Neuronal stem cell (in vitro differentiated cells): ENCODE measurements around the gene MPL. TPM values are rescaled to one million over a fixed set of nuclear protein-coding genes. Genes with fewer than 3 reads are reported as not detected.

ENCODE experiments used
- DNase-seq: peaks from one replicate; pipeline ENCODE4 v3.0.0-alpha.2; 2013; ENCODE audit warnings: low spot score
- H2AFZ ChIP-seq: one replicate; pipeline ENCODE4 v1.6.1; 2013; ENCODE audit warnings: mild to moderate bottlenecking, low read length, inconsistent platforms
- H2AK5ac ChIP-seq: 2 replicates; pipeline ENCODE4 v1.6.1; 2013; ENCODE audit warnings: low read depth, mild to moderate bottlenecking, inconsistent platforms, low read length, moderate library complexity, mixed read lengths
- H2BK120ac ChIP-seq: 2 replicates; pipeline ENCODE4 v1.6.1; 2013; ENCODE audit warnings: low read depth, mild to moderate bottlenecking, inconsistent platforms, low read length, moderate library complexity, mixed read lengths
- H2BK12ac ChIP-seq: one replicate; pipeline ENCODE4 v1.6.1; 2013; ENCODE audit warnings: low read length, inconsistent platforms
- H2BK15ac ChIP-seq: 2 replicates; pipeline ENCODE4 v1.6.1; 2013; ENCODE audit warnings: mild to moderate bottlenecking, low read length, inconsistent platforms, mixed read lengths
- H2BK5ac ChIP-seq: one replicate; pipeline ENCODE4 v1.6.1; 2013; ENCODE audit warnings: inconsistent platforms, mild to moderate bottlenecking, low read length, moderate library complexity
- H3K14ac ChIP-seq: one replicate; pipeline ENCODE4 v1.6.1; 2013; ENCODE audit warnings: low read length, inconsistent platforms
- H3K18ac ChIP-seq: 2 replicates; pipeline ENCODE4 v1.6.1; 2013; ENCODE audit warnings: low read length, inconsistent platforms
- H3K23ac ChIP-seq: 2 replicates; pipeline ENCODE4 v1.6.1; 2013; ENCODE audit warnings: low read depth, mild to moderate bottlenecking, mixed read lengths, low read length, inconsistent platforms; ENCODE audit not compliant: poor library complexity
- H3K27ac ChIP-seq: replicated peaks from 3 replicates; pipeline ENCODE4 v1.5.1; 2013; ENCODE audit warnings: low read length, inconsistent platforms
- H3K27me3 ChIP-seq, 3 experiments: 2 replicates each; pipeline ENCODE4 v1.6.1; 2013; ENCODE audit warnings: low read length in 3 of 3, mild to moderate bottlenecking in 2 of 3, inconsistent platforms in 1 of 3, low read depth in 1 of 3, mixed read lengths in 1 of 3, moderate library complexity in 1 of 3; ENCODE audit not compliant: control insufficient read depth in 3 of 3, insufficient read depth in 3 of 3
- H3K36me3 ChIP-seq, 2 donors: replicated peaks in 1 of 2; 2 replicates each; pipeline ENCODE4 v1.6.1; 2013; ENCODE audit warnings: low read length in 2 of 2; ENCODE audit not compliant: control insufficient read depth in 2 of 2, insufficient read depth in 2 of 2
- H3K4ac ChIP-seq: 2 replicates; pipeline ENCODE4 v1.6.1; 2013; ENCODE audit warnings: inconsistent platforms, mild to moderate bottlenecking, low read length, moderate library complexity
- H3K4me1 ChIP-seq, 2 donors: 1 replicate in 1 of 2; 2 replicates in 1 of 2; pipeline ENCODE4 v1.6.1; 2013; ENCODE audit warnings: low read length in 2 of 2, low read depth in 1 of 2; ENCODE audit not compliant: control insufficient read depth in 2 of 2, insufficient read depth in 1 of 2
- H3K4me2 ChIP-seq: one replicate; pipeline ENCODE4 v1.6.1; 2013; ENCODE audit warnings: mild to moderate bottlenecking, low read length, inconsistent platforms; ENCODE audit not compliant: insufficient read depth, poor library complexity, severe bottlenecking
- H3K4me3 ChIP-seq, 2 donors: 2 replicates each; pipeline ENCODE4 v1.5.1; 2013; ENCODE audit warnings: low read length in 2 of 2, mild to moderate bottlenecking in 2 of 2, inconsistent platforms in 1 of 2, moderate library complexity in 1 of 2
- H3K79me1 ChIP-seq: one replicate; pipeline ENCODE4 v1.6.1; 2013; ENCODE audit warnings: low read depth, mild to moderate bottlenecking, inconsistent platforms, low read length, moderate library complexity
- H3K9ac ChIP-seq: one replicate; pipeline ENCODE4 v1.6.1; 2013; ENCODE audit warnings: mild to moderate bottlenecking, low read depth, low read length, inconsistent platforms; ENCODE audit not compliant: poor library complexity
- H3K9me3 ChIP-seq, 2 donors: replicated peaks in 1 of 2; 2 replicates each; pipeline versions ENCODE3 to v1.6.1; 2013; ENCODE audit warnings: low read length in 2 of 2, mild to moderate bottlenecking in 2 of 2, inconsistent platforms in 1 of 2, low read depth in 1 of 2, mixed read lengths in 1 of 2, moderate library complexity in 1 of 2; ENCODE audit not compliant: control insufficient read depth in 2 of 2, insufficient read depth in 1 of 2
- H4K8ac ChIP-seq: one replicate; pipeline ENCODE4 v1.6.1; 2013; ENCODE audit warnings: low read depth, mild to moderate bottlenecking, inconsistent platforms, low read length, moderate library complexity
- H4K91ac ChIP-seq: one replicate; pipeline ENCODE4 v1.6.1; 2013; ENCODE audit warnings: low read length, low read depth, mild to moderate bottlenecking, inconsistent platforms; ENCODE audit not compliant: poor library complexity
- WGBS, 2 donors: extraction: QIAGEN DNeasy Blood & Tissue Kit; methylation state at CpG; one replicate each; pipeline ENCODE4 v1.1.7; 2013; ENCODE audit warnings: missing lambda C conversion rate in 2 of 2, mixed read lengths in 1 of 2; ENCODE audit not compliant: insufficient read length in 2 of 2, insufficient replicate concordance in 1 of 2; ENCODE audit errors: extremely low coverage in 2 of 2; 5-methylcytosine and 5-hydroxymethylcytosine counted together
- polyA plus RNA-seq, 2 experiments: library from polyadenylated mRNA; stranded (reverse); fragments of 200-250 nt; gene quantifications; one replicate each; pipeline ENCODE4 v1.2.3, GENCODE V29; 2013

Gene MPL
- not detected for polyA plus RNA-seq (2013, experiment 1 of 2)
- polyA plus RNA-seq (2013, experiment 2 of 2): not detected

GRCh38 chr1:43337588-43337987 lies at the start of gene MPL:
Gene MPL (plus strand): TSS chr1:43337818. CDS start chr1:43337849, 31 bp downstream.
- no peak within 1 kb of the TSS for H4K91ac ChIP-seq
- peak within 1 kb of the TSS; percentile 40 for H3K23ac ChIP-seq
- H3K18ac ChIP-seq: peak within 1 kb of the TSS; percentile 74
- WGBS, 2 donors: no CpG with 5 or more reads among the region's 3 CpGs
- H3K27ac ChIP-seq: no peak within 1 kb of the TSS
- H3K36me3 ChIP-seq: no peaks in the 10 kb centered on the region
- no peaks in the 10 kb centered on the region for H3K79me1 ChIP-seq
- H2AK5ac ChIP-seq: peak within 1 kb of the TSS; percentile 47
- no peak within 1 kb of the TSS for H2BK5ac ChIP-seq
- no peak within 1 kb of the TSS for H4K8ac ChIP-seq
- no peak within 1 kb of the TSS for H3K9ac ChIP-seq
- H3K27me3 ChIP-seq: peaks cover 0 to 20% (median 0%) of the 10 kb centered on the region in 3 experiments
- H3K4ac ChIP-seq: no peak within 1 kb of the TSS
- H3K4me1 ChIP-seq: peaks cover 0 to 2% of the 10 kb centered on the region in 2 donors
- H2BK120ac ChIP-seq: no peak within 1 kb of the TSS
- H3K14ac ChIP-seq: no peak within 1 kb of the TSS
- no peak within 1 kb of the TSS for H2BK12ac ChIP-seq
- no peak within 1 kb of the TSS for H3K4me2 ChIP-seq
- H2BK15ac ChIP-seq: peak within 1 kb of the TSS; percentile 34
- no peak within 1 kb of the TSS for H2AFZ ChIP-seq
- DNase-seq: no peak
- no peak within 1 kb of the TSS for H3K4me3 ChIP-seq
- H3K9me3 ChIP-seq: no peaks in the 10 kb centered on the region

GRCh38 chr1:43288058-43288784 lies 49.4 kb upstream of the MPL start:
- Histone ChIP-seq H3K79me1 (no peaks in the 10 kb centered on the region), H3K9me3 (no peaks in the 10 kb centered on the region), H3K4ac (no peak overlapping the region), H3K18ac (no peak overlapping the region), H2BK15ac (no peak overlapping the region), H3K27ac (no peak overlapping the region), H4K8ac (no peak overlapping the region), H3K4me2 (no peak overlapping the region), H3K23ac (no peak overlapping the region), H2AK5ac (no peak overlapping the region), H3K27me3 (peaks cover 0 to 32% (median 6%) of the 10 kb centered on the region in 3 experiments), H3K36me3 (no peaks in the 10 kb centered on the region), H2AFZ (no peak overlapping the region), H3K4me1 (peaks cover 0 to 12% of the 10 kb centered on the region in 2 donors), H4K91ac (no peak overlapping the region), H2BK120ac (no peak overlapping the region), H3K14ac (no peak overlapping the region), H3K9ac (no peak overlapping the region), H2BK12ac (no peak overlapping the region), H3K4me3 (no peak overlapping the region), H2BK5ac (no peak overlapping the region)
- no CpG with 5 or more reads among the region's 9 CpGs for WGBS, 2 donors
- no peak for DNase-seq

- Histone ChIP-seq H2BK15ac (no peak overlapping the region), H3K79me1 (no peaks in the 10 kb centered on the region), H4K8ac (no peak overlapping the region), H2BK12ac (no peak overlapping the region), H3K9me3 (no peaks in the 10 kb centered on the region), H2BK120ac (no peak overlapping the region), H3K4me2 (no peak overlapping the region), H3K9ac (no peak overlapping the region), H3K18ac (no peak overlapping the region), H2AK5ac (no peak overlapping the region), H3K23ac (no peak overlapping the region), H3K27ac (no peak overlapping the region), H2BK5ac (no peak overlapping the region), H3K4ac (no peak overlapping the region), H4K91ac (no peak overlapping the region), H3K27me3 (peaks cover 0 to 32% (median 6%) of the 10 kb centered on the region in 3 experiments), H3K36me3 (no peaks in the 10 kb centered on the region), H3K4me1 (peaks cover 0 to 12% of the 10 kb centered on the region in 2 donors), H3K4me3 (no peak overlapping the region), H3K14ac (no peak overlapping the region), H2AFZ (no peak overlapping the region)
- no peak for DNase-seq
- no CpG with 5 or more reads among the region's 12 CpGs for WGBS, 2 donors
These were observed 48.6 kb upstream of the MPL start for GRCh38 chr1:43288785-43289706.

- no peak overlapping the region for H3K4me3 ChIP-seq
These were observed 45.4 kb upstream of the MPL start for GRCh38 chr1:43292216-43292615.

More at GRCh38 chr1:43292216-43292615, 45.4 kb upstream of the MPL start:
- Histone ChIP-seq H2BK120ac (no peak overlapping the region), H2BK15ac (no peak overlapping the region), H2AFZ (no peak overlapping the region), H3K36me3 (no peaks in the 10 kb centered on the region), H3K4ac (no peak overlapping the region), H3K14ac (no peak overlapping the region), H3K79me1 (no peaks in the 10 kb centered on the region), H3K4me2 (no peak overlapping the region), H3K9me3 (no peaks in the 10 kb centered on the region), H2BK5ac (no peak overlapping the region), H3K27ac (no peak overlapping the region), H3K4me1 (peaks cover 4 to 16% of the 10 kb centered on the region in 2 donors), H4K91ac (no peak overlapping the region), H3K27me3 (peaks cover 0 to 20% (median 2%) of the 10 kb centered on the region in 3 experiments), H4K8ac (no peak overlapping the region), H3K18ac (no peak overlapping the region), H2BK12ac (no peak overlapping the region), H2AK5ac (no peak overlapping the region), H3K9ac (no peak overlapping the region), H3K23ac (no peak overlapping the region)
- WGBS, 2 donors: no CpG with 5 or more reads among the region's 7 CpGs
- DNase-seq: no peak
